Activated CD4-positive, alpha-beta T cell treated with anti-CD3 and anti-CD28 coated beads, Interleukin-2, amount 50 U/mL, for 4 hours (primary cell): ENCODE results near the gene IGF2BP1.
"Not testable (repeated sequence)": the region's sequence is repeated elsewhere in the genome, so short reads cannot be mapped to it uniquely, and the experiment has no call there.

ENCODE experiments used
- DNase-seq, 2 experiments: peaks; one replicate each; pipeline ENCODE4 v3.0.0-alpha.2; 2020

Gene IGF2BP1

DNA sequence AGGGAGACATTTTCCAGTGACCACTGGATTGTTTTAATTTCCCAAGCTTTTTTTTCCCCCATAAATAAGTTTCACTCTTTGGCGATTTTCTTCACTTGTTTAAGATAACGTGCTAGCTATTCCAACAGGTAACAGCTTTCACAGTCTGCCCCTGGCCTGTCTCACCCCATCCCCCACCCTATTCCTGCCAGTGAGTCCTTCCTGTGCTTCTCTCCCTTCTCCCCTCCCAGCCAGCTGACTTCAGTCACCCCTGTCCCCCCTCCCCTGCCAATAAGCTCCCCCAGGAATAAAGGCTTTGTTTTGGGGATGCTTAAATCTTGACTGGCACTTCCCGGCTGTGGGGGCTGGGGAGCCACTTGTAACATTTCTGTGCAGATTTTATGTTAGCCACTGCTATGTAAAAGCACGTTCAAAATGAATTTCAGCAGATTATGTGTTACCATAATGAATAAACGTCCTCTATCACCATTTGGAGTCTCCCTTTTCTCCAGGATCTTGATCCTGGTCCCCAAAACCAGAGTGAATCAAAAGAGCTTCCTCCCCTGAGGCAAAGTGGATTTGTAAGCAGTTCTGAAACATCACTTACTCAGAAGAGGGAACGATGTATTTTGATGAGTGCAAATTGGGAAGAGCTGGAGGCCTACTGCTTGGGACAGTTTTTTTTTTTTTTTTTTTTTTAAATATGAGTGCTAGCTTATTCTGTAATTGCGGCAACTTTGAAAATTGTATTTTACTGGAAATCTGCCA lies 58.2 kb downstream of the IGF2BP1 start:
- no peak for DNase-seq

DNA sequence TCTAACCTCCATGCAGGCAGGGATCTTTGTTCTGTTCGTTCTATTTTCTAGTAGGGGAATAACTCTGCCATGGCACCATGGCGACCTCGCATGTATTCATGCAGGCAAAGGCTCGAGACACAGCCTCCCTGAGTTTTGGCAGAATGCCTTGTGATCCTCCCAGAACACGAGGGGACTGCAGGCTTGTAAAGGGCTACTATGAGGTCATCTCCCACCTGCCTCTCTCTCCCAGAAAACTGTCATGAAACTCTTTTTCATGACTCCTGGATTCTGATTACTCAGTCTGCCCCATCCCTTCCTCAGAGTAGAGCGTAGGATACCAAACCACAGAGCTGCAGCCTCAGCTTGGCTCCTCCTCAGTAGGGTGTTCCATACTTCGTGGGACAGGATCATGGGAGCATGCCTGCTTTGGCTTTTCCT lies 64.3 kb downstream of the IGF2BP1 start:
- DNase-seq: no peak

DNA sequence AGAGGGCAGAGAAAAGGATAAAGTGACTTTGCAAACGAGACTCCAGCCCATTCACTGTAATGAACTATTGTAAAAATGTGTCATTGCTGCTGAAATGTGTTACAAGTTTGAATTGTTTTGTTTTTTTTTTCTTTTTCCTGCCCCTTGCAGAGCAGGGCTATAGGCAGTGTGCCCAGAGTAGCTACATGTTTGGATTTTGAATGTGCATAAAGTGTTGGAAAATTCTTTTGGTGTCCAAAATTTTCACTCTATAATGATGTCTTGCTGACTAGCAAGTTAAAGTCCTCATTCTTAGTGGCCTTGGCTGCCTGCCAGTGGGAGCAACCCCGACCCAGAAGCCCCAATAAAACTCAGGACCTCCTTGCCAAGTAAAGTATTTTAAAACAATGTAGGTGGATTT lies 66.5 kb downstream of the IGF2BP1 start:
- no peak for DNase-seq

- no peak for DNase-seq
Measured at GRCh38 chr17:49067163-49067562, 70.0 kb downstream of the IGF2BP1 start.

- DNase-seq: no peak
Measured at GRCh38 chr17:49069585-49070273, 72.5 kb downstream of the IGF2BP1 start.

- no peak for DNase-seq
Measured at GRCh38 chr17:49071106-49071505, 73.9 kb downstream of the IGF2BP1 start.

DNA sequence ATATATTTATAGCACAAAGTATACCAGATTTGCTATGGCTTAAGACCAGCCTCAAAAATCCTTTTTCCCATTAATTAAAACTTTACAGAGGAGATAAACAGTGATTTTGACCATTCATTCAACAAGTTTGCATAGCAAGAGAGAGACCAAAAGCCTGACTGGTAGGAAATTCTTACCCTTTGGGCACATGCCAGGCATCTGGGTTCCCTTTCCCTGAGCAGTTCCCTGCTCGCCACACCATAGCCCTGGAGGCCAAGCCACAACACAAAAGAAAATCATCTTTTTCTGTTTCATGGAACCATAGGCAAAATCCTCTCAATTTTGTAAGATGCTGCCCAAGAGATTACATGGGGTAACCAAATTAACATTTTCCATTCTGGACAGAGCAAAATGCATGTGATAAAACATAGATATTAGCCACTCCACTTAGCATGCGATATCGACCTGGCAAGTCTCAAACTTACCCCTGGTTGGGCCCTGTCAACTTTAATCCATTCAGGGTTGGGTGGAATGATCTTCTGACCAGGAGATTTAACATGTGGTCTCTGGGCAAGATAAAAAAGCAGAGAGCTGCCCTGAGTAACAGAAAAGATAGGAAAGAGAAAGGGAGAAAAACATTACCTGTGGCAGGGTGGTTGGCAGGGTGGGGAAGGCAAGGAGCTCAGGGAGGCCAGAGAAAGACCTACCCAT lies 77.8 kb downstream of the IGF2BP1 start:
- no peak for DNase-seq

DNA sequence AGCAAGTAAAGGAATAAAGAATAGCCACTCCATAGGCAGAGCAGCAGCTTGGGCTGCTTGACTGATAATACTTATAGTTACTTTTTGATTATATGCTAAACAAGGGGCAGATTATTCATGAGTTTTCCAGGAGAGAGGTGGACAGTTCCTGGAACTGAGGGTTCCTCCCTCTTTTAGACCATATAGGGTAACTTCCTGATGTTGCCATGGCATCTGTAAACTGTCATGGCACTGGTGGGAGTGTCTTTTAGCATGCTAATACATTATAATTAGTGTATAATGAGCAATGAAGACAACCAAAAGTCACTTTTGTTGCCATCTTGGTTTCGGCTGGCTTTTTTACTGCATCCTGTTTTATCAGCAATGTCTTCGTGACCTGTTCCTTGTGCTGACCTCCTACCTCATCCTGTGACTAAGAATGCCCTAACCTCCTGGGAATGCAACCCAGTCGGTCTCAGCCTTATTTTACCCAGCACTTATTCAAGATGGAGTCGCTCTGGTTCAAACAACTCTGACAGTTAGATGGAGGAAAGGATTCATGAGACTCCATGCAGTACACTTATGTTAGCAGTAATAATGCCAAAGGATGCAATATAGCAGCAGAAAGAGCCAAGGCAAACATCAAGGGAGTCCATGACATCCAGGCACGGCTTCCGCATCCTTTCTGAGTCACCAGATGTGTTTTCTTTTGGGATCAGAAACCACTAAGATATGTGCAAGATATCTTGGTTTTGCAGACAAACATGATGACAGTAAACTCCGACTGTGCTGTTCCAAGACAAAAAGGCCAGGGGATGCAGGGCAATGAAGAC lies 79.6 kb downstream of the IGF2BP1 start:
- DNase-seq: no peak

DNA sequence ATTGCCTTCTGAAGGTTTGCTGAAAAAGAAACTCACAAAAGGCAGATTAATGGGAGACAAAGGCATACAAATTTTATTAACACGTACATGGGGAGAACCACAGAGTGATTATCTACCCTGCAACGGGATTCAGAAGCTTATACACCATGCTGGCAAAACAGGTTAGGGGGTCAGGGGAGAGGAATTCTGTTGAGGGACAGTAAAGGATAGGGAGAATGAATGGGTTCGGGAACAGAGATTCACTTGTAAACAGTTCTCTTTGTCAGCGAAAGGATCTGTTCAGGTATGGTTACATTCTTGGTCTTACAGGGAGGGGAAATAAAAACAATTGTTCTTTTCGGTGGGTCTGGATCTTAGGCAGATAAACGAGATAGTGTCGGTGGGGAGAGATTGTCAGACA lies 81.1 kb downstream of the IGF2BP1 start:
- no peak for DNase-seq

DNA sequence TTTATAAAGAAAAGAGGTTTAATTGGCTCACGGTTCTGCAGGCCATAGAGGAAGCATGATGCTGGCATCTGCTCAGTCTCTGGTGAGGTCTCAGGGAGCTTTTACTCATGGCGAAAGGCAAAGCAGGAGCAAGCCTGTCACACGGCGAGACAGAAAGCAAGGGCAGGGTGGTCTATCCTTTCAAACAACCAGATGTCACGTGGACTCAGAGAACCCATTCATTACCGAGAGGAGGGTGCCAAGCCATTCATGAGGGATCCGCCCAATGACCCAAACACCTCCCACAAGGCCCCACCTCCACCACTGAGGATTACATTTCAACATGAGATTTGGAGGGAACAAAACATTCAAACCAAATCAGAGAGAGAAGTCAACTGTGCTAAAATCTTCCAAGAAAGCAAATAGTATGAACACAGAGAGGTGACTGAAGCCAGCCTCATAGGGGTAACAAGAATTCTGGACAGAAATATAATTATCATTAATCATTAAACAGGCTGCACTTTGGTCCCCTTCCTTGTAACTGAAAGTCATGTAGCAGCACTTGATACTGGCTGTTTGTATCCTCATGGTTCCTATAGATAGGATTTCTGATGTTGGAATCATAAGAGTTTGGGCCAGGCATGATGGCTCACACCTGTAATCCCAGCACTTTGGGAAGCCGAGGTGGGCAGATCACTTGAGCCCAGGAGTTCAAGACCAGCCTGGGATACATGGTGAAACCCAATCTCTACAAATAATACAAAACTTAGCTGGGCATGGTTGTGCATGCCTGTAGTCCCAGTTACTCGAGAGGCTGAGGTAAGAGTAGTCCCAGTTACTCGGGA lies 82.9 kb downstream of the IGF2BP1 start:
- DNase-seq: no peak

GRCh38 chr17:49082231-49082630 lies 85.0 kb downstream of the IGF2BP1 start:
- DNase-seq: no peak

DNA sequence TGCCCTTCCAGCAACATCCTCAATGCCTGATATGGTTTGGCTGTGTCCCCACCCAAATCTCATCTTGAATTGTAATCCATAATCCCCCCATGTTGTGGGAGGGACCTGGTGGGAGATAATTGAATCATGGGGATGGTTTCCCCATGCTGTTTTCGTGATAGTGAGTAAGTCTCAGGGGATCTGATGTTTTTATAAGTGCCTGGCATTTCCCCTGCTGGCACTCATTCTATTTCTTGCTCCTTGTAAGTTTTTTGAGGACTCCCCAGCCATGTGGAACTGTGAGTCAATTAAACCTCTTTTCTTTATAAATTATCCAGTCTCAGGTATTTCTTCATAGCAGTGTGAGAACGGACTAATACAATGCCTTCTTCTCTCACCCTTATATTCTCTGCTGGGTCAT lies 87.9 kb downstream of the IGF2BP1 start:
- not testable (repeated sequence) for DNase-seq

GRCh38 chr17:49085565-49086315 lies 88.6 kb downstream of the IGF2BP1 start:
- DNase-seq: no peak

- DNase-seq: no peak
Measured at GRCh38 chr17:49086316-49086605, 89.1 kb downstream of the IGF2BP1 start.

DNA sequence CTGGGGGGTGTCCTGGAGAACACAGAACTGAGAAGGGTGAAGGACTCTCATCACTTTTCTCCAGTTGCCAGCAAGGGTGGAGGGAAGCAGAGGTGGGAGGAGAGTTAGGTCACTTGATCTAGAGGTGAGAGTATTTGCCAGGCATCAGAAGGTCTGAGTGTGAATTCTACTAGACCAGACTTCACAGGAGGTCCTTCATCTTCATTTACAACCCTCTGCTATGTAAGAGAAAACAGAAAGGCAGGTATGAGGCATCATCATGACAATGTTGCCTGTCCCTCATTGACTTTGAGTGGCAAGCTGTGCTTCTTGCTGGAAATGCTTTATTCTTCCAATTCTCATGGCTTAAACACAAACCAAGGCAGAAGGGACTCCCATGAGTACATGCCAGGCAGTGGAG lies 89.5 kb downstream of the IGF2BP1 start:
- DNase-seq: no peak

GRCh38 chr17:49089094-49089493 lies 91.9 kb downstream of the IGF2BP1 start:
- no peak for DNase-seq

DNA sequence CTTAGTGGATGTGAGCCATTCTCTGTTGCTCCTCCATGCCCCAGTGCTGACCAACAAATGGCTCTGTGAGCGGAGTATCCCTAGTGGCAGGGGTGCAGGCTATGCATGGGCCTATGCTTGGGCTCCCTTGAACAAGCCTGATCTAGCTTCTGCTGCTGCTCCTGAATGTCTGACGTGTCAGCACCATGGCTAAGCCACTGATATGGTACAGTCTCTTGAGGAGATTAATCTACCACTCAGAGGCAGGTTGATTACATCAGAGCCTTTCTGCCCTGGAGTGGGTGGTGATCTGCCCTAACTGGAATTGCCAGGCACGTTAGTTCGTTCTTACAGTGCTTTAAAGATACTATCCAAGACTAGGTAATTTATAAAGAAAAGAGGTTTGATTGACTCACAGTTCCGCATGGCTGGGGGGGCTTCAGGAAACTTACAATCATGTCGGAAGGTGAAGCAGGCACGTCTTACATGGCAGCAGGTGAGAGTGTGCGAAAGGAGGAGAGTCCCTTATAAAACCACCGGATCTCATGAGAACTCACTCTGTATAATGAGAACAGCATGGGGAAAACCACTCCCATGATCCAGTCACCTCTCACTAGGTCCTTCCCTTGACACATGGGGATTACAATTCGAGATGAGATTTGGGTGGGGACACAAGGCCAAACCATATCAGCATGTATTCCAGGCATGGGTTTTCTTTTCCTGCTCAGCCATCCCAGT lies 93.9 kb downstream of the IGF2BP1 start:
- no peak for DNase-seq

DNA sequence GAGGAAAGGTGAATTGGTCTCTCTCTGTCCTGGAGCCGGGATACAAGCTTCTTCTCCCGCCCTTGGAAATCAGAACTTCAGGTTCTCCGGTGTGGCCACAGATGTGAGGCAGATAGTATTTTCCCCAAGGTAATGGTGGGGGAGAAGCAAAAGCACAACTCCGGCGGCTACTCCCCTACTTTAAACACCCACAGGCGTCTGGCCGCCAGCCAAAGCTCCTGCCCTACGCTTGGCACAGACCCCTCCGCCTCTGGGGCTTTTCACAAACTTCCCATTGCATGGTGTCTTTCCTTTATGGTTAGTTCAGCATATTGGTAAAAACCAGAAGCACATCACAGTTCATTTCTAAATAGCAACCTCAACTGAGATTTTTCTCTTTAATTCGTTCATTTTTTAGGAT lies 95.9 kb downstream of the IGF2BP1 start:
- DNase-seq: no peak

GRCh38 chr17:49100601-49101000 lies 103.4 kb downstream of the IGF2BP1 start:
- DNase-seq: no peak

DNA sequence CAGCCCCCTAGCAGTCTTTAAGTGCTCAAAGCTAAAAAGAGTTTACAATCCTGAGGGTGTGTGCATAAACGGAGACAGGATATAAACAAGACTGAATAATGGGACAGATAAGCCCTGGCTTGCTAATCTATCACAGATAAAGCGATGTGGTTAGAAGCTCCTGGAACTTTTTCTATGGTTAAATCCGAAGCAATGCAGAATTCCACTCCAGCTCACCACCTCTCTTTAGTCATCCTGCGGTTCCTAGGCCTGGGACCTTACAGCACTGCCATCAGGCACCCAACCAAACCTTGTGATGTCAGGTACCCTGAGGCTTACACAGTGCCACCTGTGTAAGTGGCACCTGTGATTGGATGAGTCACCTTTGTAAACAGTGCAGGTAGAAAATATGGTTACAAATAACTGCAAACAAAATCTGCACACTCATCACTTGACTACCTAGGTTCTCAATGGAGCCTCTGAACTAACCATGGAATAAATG lies 103.9 kb downstream of the IGF2BP1 start:
- no peak for DNase-seq

GRCh38 chr17:49103360-49103759 lies 106.2 kb downstream of the IGF2BP1 start:
- not testable (repeated sequence) for DNase-seq
